ENCODE data around the gene ATP11A.

- TF ChIP-seq CTCF (IDR thresholded peaks at IDR 0.05; ENCODE audit: low read depth, low read length) (no peak), EZH2phosphoT487 (IDR thresholded peaks at IDR 0.05; ENCODE audit: low read depth) (no peak)
Measured at GRCh38 chr13:112770504-112770903, 80.7 kb downstream of the ATP11A start.
